IMR-90 (cell line): Measurements from ENCODE around the gene PLD3. TPM values are rescaled to one million over a fixed set of nuclear protein-coding genes. Genes with fewer than 3 reads are reported as not detected.

Experiments used
- ATAC-seq: fragments of 200-7000 bp; cut with Tn5 transposase; 2 replicates; pipeline ENCODE4 v1.9.1; 2020; ENCODE audit warnings: low read depth, mild to moderate bottlenecking, moderate library complexity
- BruUV-seq: library from RNA; stranded (reverse); fragments of 400-500 nt; replicated peaks from 2 replicates; lab custom pipeline; 2021; lab: Mats Ljungman, UMichigan
- CTCF ChIA-PET: fragments of 300-600 bp; formaldehyde crosslinking; extraction: SDS; loops from one replicate; lab custom pipeline; 2021; ENCODE audit warnings: antibody characterized with exemption; lab: Yijun Ruan, JAX
- POLR2A ChIA-PET: fragments of 300-600 bp; sonication (Branson Sonifier 250); formaldehyde crosslinking; loops from one replicate; lab custom pipeline; 2022; ENCODE audit warnings: antibody characterized with exemption; ENCODE audit not compliant: unreplicated experiment; lab: Charles Lee
- DNase-seq: peaks from one replicate; pipeline ENCODE4 v3.0.0; 2013
- H2AFZ ChIP-seq: replicated peaks from 2 replicates; pipeline ENCODE3; 2013; ENCODE audit warnings: low read length, mild to moderate bottlenecking; ENCODE audit not compliant: poor library complexity
- H2AK5ac ChIP-seq: 2 replicates; pipeline ENCODE4 v1.6.1; 2013; ENCODE audit warnings: low read depth, low read length, inconsistent platforms
- H2AK9ac ChIP-seq: replicated peaks from 2 replicates; pipeline ENCODE3; 2013; ENCODE audit warnings: mild to moderate bottlenecking, low read depth, low read length, moderate library complexity; ENCODE audit not compliant: poor library complexity
- H2BK120ac ChIP-seq: 2 replicates; pipeline ENCODE4 v1.6.1; 2013; ENCODE audit warnings: low read depth, low read length, inconsistent platforms
- H2BK15ac ChIP-seq: 3 replicates; pipeline ENCODE4 v1.6.1; 2013; ENCODE audit warnings: low read depth, low read length, inconsistent platforms
- H2BK20ac ChIP-seq: 2 replicates; pipeline ENCODE4 v1.6.1; 2013; ENCODE audit warnings: low read depth, mild to moderate bottlenecking, inconsistent platforms, low read length, moderate library complexity
- H2BK5ac ChIP-seq: 2 replicates; pipeline ENCODE4 v1.6.1; 2013; ENCODE audit warnings: mild to moderate bottlenecking, low read depth, low read length, inconsistent platforms; ENCODE audit not compliant: poor library complexity, severe bottlenecking
- H3K14ac ChIP-seq: replicated peaks from 2 replicates; pipeline ENCODE4 v1.6.1; 2013; ENCODE audit warnings: low read depth, low read length, inconsistent platforms
- H3K18ac ChIP-seq: 2 replicates; pipeline ENCODE4 v1.6.1; 2013; ENCODE audit warnings: low read depth, low read length, control low read depth
- H3K23ac ChIP-seq: 2 replicates; pipeline ENCODE4 v1.6.1; 2013; ENCODE audit warnings: low read depth, low read length, inconsistent platforms
- H3K27ac ChIP-seq: 2 replicates; pipeline ENCODE4 v1.5.1; 2013; ENCODE audit warnings: mild to moderate bottlenecking, control low read depth, low read length; ENCODE audit not compliant: insufficient read depth
- H3K27me3 ChIP-seq: 2 replicates; pipeline ENCODE4 v1.6.1; 2013; ENCODE audit warnings: low read length; ENCODE audit not compliant: control insufficient read depth, insufficient read depth
- H3K36me3 ChIP-seq: 2 replicates; pipeline ENCODE4 v1.6.1; 2013; ENCODE audit warnings: low read length, mixed read lengths; ENCODE audit not compliant: control insufficient read depth, insufficient read depth
- H3K4ac ChIP-seq: 2 replicates; pipeline ENCODE4 v1.6.1; 2013; ENCODE audit warnings: low read depth, low read length, inconsistent platforms
- H3K4me1 ChIP-seq: 2 replicates; pipeline ENCODE4 v1.6.1; 2013; ENCODE audit warnings: low read length, mixed read lengths; ENCODE audit not compliant: control insufficient read depth, insufficient read depth
- H3K4me2 ChIP-seq: 2 replicates; pipeline ENCODE4 v1.6.1; 2013; ENCODE audit warnings: low read depth, mild to moderate bottlenecking, control low read depth, low read length, moderate library complexity
- H3K4me3 ChIP-seq: 2 replicates; pipeline ENCODE4 v1.5.1; 2013; ENCODE audit warnings: low read depth, mild to moderate bottlenecking, control low read depth, low read length, moderate library complexity; ENCODE audit not compliant: insufficient read depth
- H3K56ac ChIP-seq: 2 replicates; pipeline ENCODE4 v1.6.1; 2013; ENCODE audit warnings: low read length, inconsistent platforms; ENCODE audit not compliant: insufficient read depth; ENCODE audit errors: extremely low read depth
- H3K79me1 ChIP-seq, 2 experiments: 2 replicates each; pipeline ENCODE4 v1.6.1; 2013; ENCODE audit warnings: low read length in 2 of 2, inconsistent platforms in 1 of 2, low read depth in 1 of 2
- H3K9ac ChIP-seq: 2 replicates; pipeline ENCODE4 v1.6.1; 2013; ENCODE audit warnings: low read depth, low read length, control low read depth
- H3K9me1 ChIP-seq: 2 replicates; pipeline ENCODE4 v1.6.1; 2013; ENCODE audit warnings: low read length, inconsistent platforms; ENCODE audit not compliant: insufficient read depth
- H3K9me3 ChIP-seq: 2 replicates; pipeline ENCODE4 v1.6.1; 2013; ENCODE audit warnings: low read length; ENCODE audit not compliant: control insufficient read depth, insufficient read depth
- H4K20me1 ChIP-seq: 2 replicates; pipeline ENCODE4 v1.6.1; 2013; ENCODE audit warnings: low read length, inconsistent platforms; ENCODE audit not compliant: insufficient read depth
- H4K5ac ChIP-seq: 2 replicates; pipeline ENCODE4 v1.6.1; 2013; ENCODE audit warnings: mild to moderate bottlenecking, low read depth, low read length, control low read depth
- H4K8ac ChIP-seq, 2 experiments: 2 replicates each; pipeline ENCODE4 v1.6.1; 2013; ENCODE audit warnings: low read depth in 2 of 2, low read length in 2 of 2, control low read depth in 1 of 2, inconsistent platforms in 1 of 2
- H4K91ac ChIP-seq: 2 replicates; pipeline ENCODE4 v1.6.1; 2013; ENCODE audit warnings: low read depth, low read length, inconsistent platforms; ENCODE audit not compliant: insufficient read depth
- BHLHE40 ChIP-seq: fragments of 150-350 bp; IDR thresholded peaks from 2 replicates; pipeline ENCODE4 v1.6.1; 2016; ENCODE audit warnings: mild to moderate bottlenecking, low read depth, low read length
- CEBPB ChIP-seq: IDR thresholded peaks from 2 replicates; pipeline ENCODE4 v1.6.1; 2012; ENCODE audit warnings: low read depth, low read length, improper control_type of control experiment
- CHD1 ChIP-seq: IDR thresholded peaks from 2 replicates; pipeline ENCODE4 v1.6.1; 2012; ENCODE audit warnings: low read depth, low read length, improper control_type of control experiment
- FOS ChIP-seq: fragments of 150-350 bp; IDR thresholded peaks from 2 replicates; pipeline ENCODE4 v1.6.1; 2016; ENCODE audit warnings: low read depth, low read length
- MAFK ChIP-seq: IDR thresholded peaks from 2 replicates; pipeline ENCODE4 v1.6.1; 2012; ENCODE audit warnings: low read depth, low read length, improper control_type of control experiment
- MAZ ChIP-seq: IDR thresholded peaks from 2 replicates; pipeline ENCODE4 v1.6.1; 2012; ENCODE audit warnings: low read depth, mild to moderate bottlenecking, low read length, improper control_type of control experiment, moderate library complexity, borderline replicate concordance
- MXI1 ChIP-seq: IDR thresholded peaks from 2 replicates; pipeline ENCODE4 v1.6.1; 2012; ENCODE audit warnings: low read depth, mild to moderate bottlenecking, low read length, moderate library complexity, borderline replicate concordance
- NFE2L2 ChIP-seq: fragments of 150-350 bp; IDR thresholded peaks from 2 replicates; pipeline ENCODE4 v1.6.1; 2016; ENCODE audit warnings: low read depth, mild to moderate bottlenecking, low read length
- POLR2A ChIP-seq: IDR thresholded peaks from 2 replicates; pipeline ENCODE4 v1.6.1; 2012; ENCODE audit warnings: mild to moderate bottlenecking, low read depth, low read length
- RAD21 ChIP-seq: IDR thresholded peaks from 2 replicates; pipeline ENCODE4 v1.6.1; 2012; ENCODE audit warnings: low read length, improper control_type of control experiment
- RCOR1 ChIP-seq: IDR thresholded peaks from 2 replicates; pipeline ENCODE4 v1.6.1; 2012; ENCODE audit warnings: mild to moderate bottlenecking, low read length, improper control_type of control experiment; ENCODE audit not compliant: insufficient replicate concordance
- RFX5 ChIP-seq: IDR thresholded peaks from 2 replicates; pipeline ENCODE4 v1.8.0; 2012; ENCODE audit warnings: low read depth, mild to moderate bottlenecking, low read length, moderate library complexity
- SMC3 ChIP-seq: fragments of 150-350 bp; IDR thresholded peaks from 2 replicates; pipeline ENCODE4 v1.6.1; 2016; ENCODE audit warnings: low read depth, mild to moderate bottlenecking, antibody characterized with exemption, low read length, moderate library complexity
- WGBS, 2 experiments: methylation state at CpG; one replicate each; pipeline versions ENCODE4 v1.1.5 to v1.1.7; 2013; ENCODE audit warnings: missing lambda C conversion rate in 2 of 2; ENCODE audit not compliant: insufficient read length in 1 of 2; ENCODE audit errors: extremely low coverage in 2 of 2; 5-methylcytosine and 5-hydroxymethylcytosine counted together
- dilution Hi-C: fragments of 300-500 bp; cut with HindIII; formaldehyde crosslinking; loops from one replicate; pipeline ENCODE4 v1.14.3; 2018; ENCODE audit warnings: low sequenced_read_pairs; ENCODE audit not compliant: unreplicated experiment
- in situ Hi-C: fragments of 300-500 bp; cut with MboI; formaldehyde crosslinking; loops from 3 replicates; pipeline ENCODE4 v1.14.3; 2019; ENCODE audit warnings: low sequenced_read_pairs, inconsistent platforms, mixed read lengths
- intact Hi-C: fragments of 100-400 bp; cut with micrococcal nuclease; formaldehyde crosslinking; loops from 2 replicates; pipeline ENCODE4 v1.10.0; 2022
- polyA plus RNA-seq, 3 experiments: library from polyadenylated mRNA; depleted of rRNA; stranded (reverse); fragments of >200 nt; gene quantifications; 2 replicates each; pipeline ENCODE4 v1.2.3, GENCODE V29; 2012; ENCODE audit warnings: low replicate concordance in 1 of 3
- total RNA-seq: library from RNA; depleted of rRNA; stranded (reverse); fragments of >200 nt; gene quantifications from 2 replicates; pipeline ENCODE4 v1.2.3, GENCODE V29; 2012
- TF ChIP-seq, protein P1 (sequence below): fragments of 150-350 bp; IDR thresholded peaks from 2 replicates; pipeline ENCODE4 v1.6.1; 2016; ENCODE audit warnings: low read depth, mild to moderate bottlenecking, low read length, moderate library complexity, borderline replicate concordance
- TF ChIP-seq, protein P2 (sequence below): fragments of 150-350 bp; IDR thresholded peaks from 2 replicates; pipeline ENCODE4 v1.6.1; 2017; ENCODE audit warnings: mild to moderate bottlenecking, antibody characterized with exemption, low read length, low read depth
- TF ChIP-seq, protein P3 (sequence below): conservative IDR thresholded peaks from 2 replicates; pipeline ENCODE4 v1.5.1; 2012; ENCODE audit warnings: mild to moderate bottlenecking, low read depth, low read length, improper control_type of control experiment

Gene PLD3
- total and polyA plus RNA-seq, 2 of the 4 experiments (the other 2 are of a cell fraction): 117 to 665 TPM

DNA sequence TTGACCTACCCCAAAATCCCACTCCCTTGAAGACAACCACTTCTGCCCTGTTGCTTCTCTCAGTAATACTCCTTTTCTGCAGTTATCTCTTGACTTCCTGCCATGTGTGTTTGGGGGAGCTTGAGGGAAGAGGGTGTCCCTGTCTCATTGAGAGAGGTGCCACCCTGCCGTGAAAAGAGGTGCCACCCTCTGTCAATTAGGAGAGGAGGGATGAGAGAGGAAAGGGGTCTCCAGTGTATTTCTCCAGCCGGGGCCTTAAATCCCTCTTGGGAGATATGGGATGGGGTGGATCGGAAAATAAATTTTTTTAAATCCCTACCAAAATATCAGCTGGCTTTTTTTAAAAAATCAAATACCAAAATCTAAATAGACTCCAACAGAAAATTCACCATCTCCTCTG is 16.5 kb downstream of the PLD3 start:
- ChIA-PET CTCF (no interaction called here), POLR2A (interaction anchor here (0.6 to 1.0 kb wide), 3 partner anchors 17 to 205 kb away, joined by 3 to 16 read pairs (median 3); partner anchors contain the start of genes C19orf47 and PLD3)
- Histone ChIP-seq H3K4me3 (no peak overlapping the region), H3K4ac (no peak overlapping the region), H4K8ac (peak overlapping the region; percentile 66 to 99; a peak in 3 of 4 replicates), H3K23ac (no peak overlapping the region), H3K27me3 (no peaks in the 10 kb centered on the region), H3K9me1 (peaks cover 9% of the 10 kb centered on the region), H3K4me2 (peak overlapping the region; percentile 90; the same call in 1 of the 2 replicates), H3K79me1 (peaks cover 9 to 37% of the 10 kb centered on the region in 2 experiments), H3K56ac (no peak overlapping the region), H3K9me3 (no peaks in the 10 kb centered on the region), H3K4me1 (peaks cover 10% of the 10 kb centered on the region), H2BK20ac (no peak overlapping the region), H4K5ac (no peak overlapping the region), H2BK15ac (no peak overlapping the region), H2BK120ac (no peak overlapping the region), H3K36me3 (peaks cover 24% of the 10 kb centered on the region), H2BK5ac (no peak overlapping the region), H4K91ac (no peak overlapping the region), H3K9ac (no peak overlapping the region; the same call in 1 of the 2 replicates), H4K20me1 (no peaks in the 10 kb centered on the region), H3K18ac (no peak overlapping the region), H2AK5ac (no peak overlapping the region), H3K14ac (peak overlapping the region; percentile 69; the same call in 1 of the 2 replicates), H3K27ac (no peak overlapping the region), H2AFZ (no peak overlapping the region), H2AK9ac (no peak overlapping the region)
- in situ Hi-C loops: no loop called here
- dilution Hi-C loops: no loop called here
- DNase-seq: no peak
- WGBS, 2 experiments: no CpG with 5 or more reads among the region's 3 CpGs
- BruUV-seq: no TSS peak
- intact Hi-C loops: no loop called here
- ATAC-seq: no peak
- TF ChIP-seq, protein P1, sequence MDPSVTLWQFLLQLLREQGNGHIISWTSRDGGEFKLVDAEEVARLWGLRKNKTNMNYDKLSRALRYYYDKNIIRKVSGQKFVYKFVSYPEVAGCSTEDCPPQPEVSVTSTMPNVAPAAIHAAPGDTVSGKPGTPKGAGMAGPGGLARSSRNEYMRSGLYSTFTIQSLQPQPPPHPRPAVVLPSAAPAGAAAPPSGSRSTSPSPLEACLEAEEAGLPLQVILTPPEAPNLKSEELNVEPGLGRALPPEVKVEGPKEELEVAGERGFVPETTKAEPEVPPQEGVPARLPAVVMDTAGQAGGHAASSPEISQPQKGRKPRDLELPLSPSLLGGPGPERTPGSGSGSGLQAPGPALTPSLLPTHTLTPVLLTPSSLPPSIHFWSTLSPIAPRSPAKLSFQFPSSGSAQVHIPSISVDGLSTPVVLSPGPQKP: no peak
- TF ChIP-seq MXI1 (no peak), MAZ (no peak), NFE2L2 (no peak), CHD1 (no peak), CEBPB (no peak), RCOR1 (no peak), RAD21 (no peak), POLR2A (no peak), FOS (no peak), MAFK (no peak), RFX5 (no peak), SMC3 (no peak), BHLHE40 (no peak)
- TF ChIP-seq, protein P2, sequence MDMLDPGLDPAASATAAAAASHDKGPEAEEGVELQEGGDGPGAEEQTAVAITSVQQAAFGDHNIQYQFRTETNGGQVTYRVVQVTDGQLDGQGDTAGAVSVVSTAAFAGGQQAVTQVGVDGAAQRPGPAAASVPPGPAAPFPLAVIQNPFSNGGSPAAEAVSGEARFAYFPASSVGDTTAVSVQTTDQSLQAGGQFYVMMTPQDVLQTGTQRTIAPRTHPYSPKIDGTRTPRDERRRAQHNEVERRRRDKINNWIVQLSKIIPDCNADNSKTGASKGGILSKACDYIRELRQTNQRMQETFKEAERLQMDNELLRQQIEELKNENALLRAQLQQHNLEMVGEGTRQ: no peak
- TF ChIP-seq, protein P3, sequence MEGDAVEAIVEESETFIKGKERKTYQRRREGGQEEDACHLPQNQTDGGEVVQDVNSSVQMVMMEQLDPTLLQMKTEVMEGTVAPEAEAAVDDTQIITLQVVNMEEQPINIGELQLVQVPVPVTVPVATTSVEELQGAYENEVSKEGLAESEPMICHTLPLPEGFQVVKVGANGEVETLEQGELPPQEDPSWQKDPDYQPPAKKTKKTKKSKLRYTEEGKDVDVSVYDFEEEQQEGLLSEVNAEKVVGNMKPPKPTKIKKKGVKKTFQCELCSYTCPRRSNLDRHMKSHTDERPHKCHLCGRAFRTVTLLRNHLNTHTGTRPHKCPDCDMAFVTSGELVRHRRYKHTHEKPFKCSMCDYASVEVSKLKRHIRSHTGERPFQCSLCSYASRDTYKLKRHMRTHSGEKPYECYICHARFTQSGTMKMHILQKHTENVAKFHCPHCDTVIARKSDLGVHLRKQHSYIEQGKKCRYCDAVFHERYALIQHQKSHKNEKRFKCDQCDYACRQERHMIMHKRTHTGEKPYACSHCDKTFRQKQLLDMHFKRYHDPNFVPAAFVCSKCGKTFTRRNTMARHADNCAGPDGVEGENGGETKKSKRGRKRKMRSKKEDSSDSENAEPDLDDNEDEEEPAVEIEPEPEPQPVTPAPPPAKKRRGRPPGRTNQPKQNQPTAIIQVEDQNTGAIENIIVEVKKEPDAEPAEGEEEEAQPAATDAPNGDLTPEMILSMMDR: no peak
